Trophoblast cell (in vitro differentiated cells and primary cell): ENCODE measurements around the gene HOXA10.

Source experiments
- DNase-seq, 2 donors: peaks; one replicate each; pipeline ENCODE4 v3.0.0-alpha.2; 2016
- H2AFZ ChIP-seq: 2 replicates; pipeline ENCODE4 v1.6.1; 2013; ENCODE audit warnings: low read length, moderate library complexity, mild to moderate bottlenecking; ENCODE audit not compliant: insufficient read depth, poor library complexity
- H2AK5ac ChIP-seq: 2 replicates; pipeline ENCODE4 v1.6.1; 2013; ENCODE audit warnings: mild to moderate bottlenecking, low read length
- H2BK120ac ChIP-seq: 2 replicates; pipeline ENCODE4 v1.6.1; 2013; ENCODE audit warnings: low read length, mild to moderate bottlenecking, moderate library complexity; ENCODE audit not compliant: insufficient read depth, poor library complexity
- H2BK12ac ChIP-seq: 2 replicates; pipeline ENCODE4 v1.6.1; 2013; ENCODE audit warnings: mild to moderate bottlenecking, low read length, moderate library complexity
- H2BK5ac ChIP-seq: 2 replicates; pipeline ENCODE4 v1.6.1; 2013; ENCODE audit warnings: low read length, low read depth, moderate library complexity, mild to moderate bottlenecking; ENCODE audit not compliant: poor library complexity
- H3K14ac ChIP-seq: 2 replicates; pipeline ENCODE4 v1.6.1; 2013; ENCODE audit warnings: mild to moderate bottlenecking, low read length
- H3K18ac ChIP-seq: 2 replicates; pipeline ENCODE4 v1.6.1; 2013; ENCODE audit warnings: mild to moderate bottlenecking, low read length
- H3K23ac ChIP-seq: 2 replicates; pipeline ENCODE4 v1.6.1; 2013; ENCODE audit warnings: low read length
- H3K27ac ChIP-seq: 2 replicates; pipeline ENCODE4 v1.5.1; 2013; ENCODE audit warnings: low read depth, mild to moderate bottlenecking, inconsistent platforms, low read length, moderate library complexity
- H3K27me3 ChIP-seq: 2 replicates; pipeline ENCODE4 v1.6.1; 2013; ENCODE audit warnings: inconsistent platforms, mild to moderate bottlenecking, low read length, moderate library complexity; ENCODE audit not compliant: insufficient read depth
- H3K36me3 ChIP-seq, 2 experiments: 1 replicate in 1 of 2; 2 replicates in 1 of 2; pipeline ENCODE4 v1.6.1; 2013; ENCODE audit warnings: low read length in 2 of 2, mild to moderate bottlenecking in 2 of 2, moderate library complexity in 1 of 2; ENCODE audit not compliant: insufficient read depth in 2 of 2, control insufficient read depth in 1 of 2
- H3K4ac ChIP-seq: 2 replicates; pipeline ENCODE4 v1.6.1; 2013; ENCODE audit warnings: low read depth, mild to moderate bottlenecking, low read length, moderate library complexity
- H3K4me1 ChIP-seq, 2 experiments: 1 replicate in 1 of 2; 2 replicates in 1 of 2; pipeline ENCODE4 v1.6.1; 2013; ENCODE audit warnings: low read length in 2 of 2, mild to moderate bottlenecking in 2 of 2, moderate library complexity in 1 of 2; ENCODE audit not compliant: insufficient read depth in 2 of 2, control insufficient read depth in 1 of 2
- H3K4me2 ChIP-seq: 2 replicates; pipeline ENCODE4 v1.6.1; 2013; ENCODE audit warnings: inconsistent platforms, mild to moderate bottlenecking, low read length, moderate library complexity
- H3K4me3 ChIP-seq: 2 replicates; pipeline ENCODE4 v1.5.1; 2013; ENCODE audit warnings: mild to moderate bottlenecking, low read depth, low read length, inconsistent platforms
- H3K79me1 ChIP-seq: one replicate; pipeline ENCODE4 v1.6.1; 2013; ENCODE audit warnings: low read length
- H3K79me2 ChIP-seq: 2 replicates; pipeline ENCODE4 v1.6.1; 2013; ENCODE audit warnings: low read length, mild to moderate bottlenecking; ENCODE audit not compliant: control insufficient read depth, insufficient read depth, poor library complexity
- H3K9ac ChIP-seq: 2 replicates; pipeline ENCODE4 v1.6.1; 2013; ENCODE audit warnings: mild to moderate bottlenecking, low read length
- H3K9me3 ChIP-seq: 2 replicates; pipeline ENCODE4 v1.6.1; 2013; ENCODE audit warnings: low read depth, mild to moderate bottlenecking, control low read depth, inconsistent platforms, low read length; ENCODE audit not compliant: insufficient read depth
- H4K12ac ChIP-seq: 2 replicates; pipeline ENCODE4 v1.6.1; 2013; ENCODE audit warnings: low read depth, mild to moderate bottlenecking, low read length, moderate library complexity
- H4K8ac ChIP-seq: 2 replicates; pipeline ENCODE4 v1.6.1; 2013; ENCODE audit warnings: low read depth, mild to moderate bottlenecking, low read length, moderate library complexity
- H4K91ac ChIP-seq: one replicate; pipeline ENCODE4 v1.6.1; 2013; ENCODE audit warnings: low read depth, mild to moderate bottlenecking, low read length, moderate library complexity
- WGBS: extraction: QIAGEN DNeasy Blood & Tissue Kit; methylation state at CpG from one replicate; pipeline ENCODE4 v1.1.7; 2013; ENCODE audit warnings: missing lambda C conversion rate; ENCODE audit not compliant: insufficient read length, insufficient coverage; ENCODE audit errors: extremely low coverage; 5-methylcytosine and 5-hydroxymethylcytosine counted together

HOXA10 gene

DNA sequence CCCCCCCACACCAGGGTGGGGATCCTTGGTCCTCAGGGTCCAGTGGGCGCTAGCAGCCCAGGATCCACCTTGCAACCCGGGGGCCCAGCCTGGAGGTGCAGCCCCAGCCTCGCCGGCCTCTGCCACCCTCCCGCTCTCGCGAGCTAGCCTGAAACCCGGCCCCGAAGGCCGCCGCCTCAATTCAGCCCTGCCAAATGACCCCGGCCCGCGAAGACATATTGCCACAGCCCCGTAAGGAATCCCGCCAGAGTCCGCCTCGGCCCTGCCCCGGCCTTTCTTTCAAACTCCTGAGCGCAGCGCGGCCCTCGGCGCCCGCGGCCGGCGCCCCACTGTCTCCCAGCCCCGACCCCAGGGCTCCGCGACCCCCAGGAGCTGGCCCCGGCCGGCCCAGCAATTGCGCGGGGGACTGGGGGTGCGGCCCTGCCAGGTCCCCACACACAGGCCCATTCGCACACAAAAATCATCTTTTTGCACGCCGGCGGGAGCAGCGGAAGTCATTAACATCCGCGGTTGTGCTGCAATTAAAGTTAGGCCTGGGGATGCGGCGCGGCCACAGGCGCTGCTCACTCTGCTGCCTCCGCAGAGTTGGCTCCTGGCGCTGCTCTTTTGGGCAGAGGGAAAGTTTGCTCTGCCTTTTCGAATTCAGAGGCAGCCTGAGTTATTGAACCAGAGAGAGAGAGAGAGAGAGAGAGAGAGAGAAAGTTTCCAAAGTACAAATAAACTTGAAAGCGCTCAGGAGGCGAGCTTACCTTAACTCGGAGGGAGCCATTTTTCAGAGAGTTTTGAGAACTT, 34.6 kb downstream of the HOXA10 start:
- no peak overlapping the region for H3K9ac ChIP-seq
- H4K12ac ChIP-seq, result no peak overlapping the region
- no peak overlapping the region for H3K27ac ChIP-seq
- H2BK5ac ChIP-seq, result no peak overlapping the region
- H2BK12ac ChIP-seq, result no peak overlapping the region
- no peak overlapping the region for H3K23ac ChIP-seq
- no peak overlapping the region for H3K18ac ChIP-seq
- no peak overlapping the region for H3K14ac ChIP-seq
- no peak overlapping the region for H4K8ac ChIP-seq
- peaks cover 86% of the 10 kb centered on the region for H3K27me3 ChIP-seq
- H3K36me3 ChIP-seq, result no peaks in the 10 kb centered on the region
- no peaks in the 10 kb centered on the region for H3K79me2 ChIP-seq
- H2BK120ac ChIP-seq, result no peak overlapping the region
- no peak for DNase-seq
- no peaks in the 10 kb centered on the region for H3K79me1 ChIP-seq
- H3K9me3 ChIP-seq, result peaks cover 8% of the 10 kb centered on the region
- no peak overlapping the region for H3K4me3 ChIP-seq
- no peak overlapping the region for H4K91ac ChIP-seq
- no CpG with 5 or more reads among the region's 53 CpGs for WGBS
- H3K4me1 ChIP-seq, result peaks cover 3 to 11% of the 10 kb centered on the region in 2 experiments
- H3K4me2 ChIP-seq, result no peak overlapping the region
- H3K4ac ChIP-seq, result no peak overlapping the region
- H2AFZ ChIP-seq, result no peak overlapping the region
- no peak overlapping the region for H2AK5ac ChIP-seq

GRCh38 chr7:27138985-27139333, 35.2 kb downstream of the HOXA10 start:
- Histone ChIP-seq H3K4me2 (no peak overlapping the region), H3K79me2 (no peaks in the 10 kb centered on the region), H2BK12ac (no peak overlapping the region), H3K79me1 (no peaks in the 10 kb centered on the region), H3K18ac (no peak overlapping the region), H4K12ac (no peak overlapping the region), H2AK5ac (no peak overlapping the region), H4K91ac (no peak overlapping the region), H2AFZ (no peak overlapping the region), H3K36me3 (no peaks in the 10 kb centered on the region), H3K9ac (no peak overlapping the region), H3K23ac (no peak overlapping the region), H3K4me3 (no peak overlapping the region), H3K27me3 (peaks cover 83% of the 10 kb centered on the region), H3K4ac (no peak overlapping the region), H2BK120ac (no peak overlapping the region), H3K14ac (no peak overlapping the region), H4K8ac (no peak overlapping the region), H2BK5ac (no peak overlapping the region), H3K9me3 (peaks cover 6% of the 10 kb centered on the region), H3K4me1 (peaks cover 3 to 11% of the 10 kb centered on the region in 2 experiments), H3K27ac (no peak overlapping the region)
- DNase-seq, result no peak
- no CpG with 5 or more reads among the region's 11 CpGs for WGBS

- Histone ChIP-seq H2BK12ac (no peak overlapping the region), H2BK5ac (no peak overlapping the region), H3K27ac (no peak overlapping the region), H4K8ac (no peak overlapping the region), H3K4me1 (peaks cover 3 to 7% of the 10 kb centered on the region in 2 experiments), H3K27me3 (peaks cover 83% of the 10 kb centered on the region), H3K4ac (no peak overlapping the region), H3K79me2 (no peaks in the 10 kb centered on the region), H2AFZ (no peak overlapping the region), H4K91ac (no peak overlapping the region), H3K9me3 (peaks cover 2% of the 10 kb centered on the region), H3K9ac (no peak overlapping the region), H3K23ac (no peak overlapping the region), H2AK5ac (no peak overlapping the region), H2BK120ac (no peak overlapping the region), H3K4me2 (no peak overlapping the region), H3K4me3 (no peak overlapping the region), H3K14ac (no peak overlapping the region), H3K18ac (no peak overlapping the region), H4K12ac (no peak overlapping the region), H3K79me1 (no peaks in the 10 kb centered on the region), H3K36me3 (no peaks in the 10 kb centered on the region)
- WGBS, result no CpG with 5 or more reads among the region's 1 CpG
- DNase-seq, result no peak
These were observed 35.6 kb downstream of the HOXA10 start for GRCh38 chr7:27138472-27138871.

GRCh38 chr7:27137640-27138315, 36.3 kb downstream of the HOXA10 start:
- WGBS, result no CpG with 5 or more reads among the region's 2 CpGs

More at GRCh38 chr7:27137640-27138315, 36.3 kb downstream of the HOXA10 start:
- Histone ChIP-seq H4K8ac (no peak overlapping the region), H3K27ac (no peak overlapping the region), H3K79me2 (no peaks in the 10 kb centered on the region), H3K9ac (no peak overlapping the region), H3K4me3 (no peak overlapping the region), H2BK120ac (no peak overlapping the region), H3K4me1 (peaks cover 0 to under 1% of the 10 kb centered on the region in 2 experiments), H2BK12ac (no peak overlapping the region), H3K27me3 (peaks cover 79% of the 10 kb centered on the region), H2AFZ (no peak overlapping the region), H3K23ac (no peak overlapping the region), H4K91ac (no peak overlapping the region), H3K36me3 (no peaks in the 10 kb centered on the region), H3K79me1 (no peaks in the 10 kb centered on the region), H3K9me3 (no peaks in the 10 kb centered on the region), H3K4me2 (no peak overlapping the region), H3K18ac (no peak overlapping the region), H3K14ac (no peak overlapping the region), H2BK5ac (no peak overlapping the region), H2AK5ac (no peak overlapping the region), H3K4ac (no peak overlapping the region), H4K12ac (no peak overlapping the region)
- no peak for DNase-seq
